HG03460 (cell line): ENCODE results near the gene DOCK10.

Source experiments
- ATAC-seq: cut with Tn5 transposase; IDR thresholded peaks from one replicate; pipeline ENCODE4 v1.9.1; 2021; ENCODE audit not compliant: unreplicated experiment

DOCK10 gene

DNA sequence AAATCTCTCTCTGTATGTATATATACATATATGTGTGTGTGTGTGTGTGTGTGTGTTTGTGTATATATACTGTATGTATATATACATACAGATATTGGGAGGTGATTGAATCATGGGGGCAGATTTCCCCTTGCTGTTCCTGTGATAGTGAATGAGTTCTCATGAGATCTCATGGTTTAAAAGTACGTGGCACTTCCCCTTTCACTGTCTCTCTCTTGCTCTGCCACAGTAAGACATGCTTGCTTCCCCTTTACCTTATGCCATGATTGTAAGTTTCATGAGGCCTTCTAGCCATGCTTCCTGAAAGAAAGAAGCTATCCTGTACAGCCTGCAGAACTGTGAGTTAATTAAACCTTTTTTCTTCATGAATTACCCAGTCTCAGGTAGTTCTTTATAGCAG lies 307.3 kb downstream of the DOCK10 start:
- no peak for ATAC-seq

DNA sequence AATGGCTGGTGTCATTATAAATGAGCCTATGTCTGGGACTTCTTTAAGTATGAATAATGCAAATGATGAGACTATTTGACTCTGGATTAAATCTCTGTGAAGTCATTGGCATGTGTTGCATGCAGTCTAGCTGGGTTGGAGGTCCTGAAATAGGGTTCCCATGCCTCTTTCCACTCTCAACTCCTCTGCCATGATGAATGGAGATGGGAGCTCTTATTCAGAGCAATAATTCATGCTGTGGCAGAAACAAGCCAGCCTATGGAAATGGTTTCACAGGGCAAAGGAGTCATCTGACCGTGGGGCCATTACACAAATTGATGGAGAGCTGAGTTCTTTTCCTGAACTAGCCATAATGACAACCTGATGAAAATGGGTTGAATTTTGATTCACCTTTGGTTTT lies 310.6 kb downstream of the DOCK10 start:
- no peak for ATAC-seq

DNA sequence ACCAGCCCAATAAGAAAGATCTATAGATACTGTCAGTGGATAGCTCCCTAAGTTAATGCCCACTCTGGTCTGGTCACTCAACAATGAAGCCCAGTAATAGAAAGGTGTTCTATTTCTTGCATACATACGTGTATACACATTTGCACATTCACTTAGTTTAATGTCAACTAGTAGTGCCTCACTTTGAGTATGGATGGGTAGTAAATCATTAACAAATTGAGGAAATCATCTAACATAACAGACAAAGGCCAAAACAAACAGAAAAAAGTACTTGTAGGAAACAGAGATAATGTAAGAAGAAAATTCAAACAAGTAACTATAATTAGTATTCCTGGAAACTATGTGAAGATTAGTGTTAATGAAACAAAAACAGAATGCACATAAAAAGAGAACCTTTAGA lies 312.8 kb downstream of the DOCK10 start:
- ATAC-seq: no peak

DNA sequence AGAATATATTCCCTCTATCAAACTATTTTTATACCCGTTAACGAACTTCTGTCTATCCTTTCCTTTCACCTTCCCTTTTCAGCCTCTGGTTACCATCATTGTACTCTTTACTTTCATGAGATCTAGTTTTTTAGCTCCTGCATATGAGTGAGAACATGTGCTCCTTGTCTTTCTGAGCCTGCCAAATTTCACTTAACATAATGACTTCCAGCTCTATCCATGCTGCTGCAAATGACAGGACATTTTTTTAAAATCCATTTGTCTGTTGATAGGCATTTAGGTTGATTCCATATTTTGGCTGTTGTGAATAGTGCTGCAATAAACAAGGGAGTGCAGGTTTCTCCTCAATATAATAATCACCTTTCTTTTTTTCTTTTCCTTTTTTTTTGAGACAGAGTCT lies 317.9 kb downstream of the DOCK10 start:
- ATAC-seq: no peak

DNA sequence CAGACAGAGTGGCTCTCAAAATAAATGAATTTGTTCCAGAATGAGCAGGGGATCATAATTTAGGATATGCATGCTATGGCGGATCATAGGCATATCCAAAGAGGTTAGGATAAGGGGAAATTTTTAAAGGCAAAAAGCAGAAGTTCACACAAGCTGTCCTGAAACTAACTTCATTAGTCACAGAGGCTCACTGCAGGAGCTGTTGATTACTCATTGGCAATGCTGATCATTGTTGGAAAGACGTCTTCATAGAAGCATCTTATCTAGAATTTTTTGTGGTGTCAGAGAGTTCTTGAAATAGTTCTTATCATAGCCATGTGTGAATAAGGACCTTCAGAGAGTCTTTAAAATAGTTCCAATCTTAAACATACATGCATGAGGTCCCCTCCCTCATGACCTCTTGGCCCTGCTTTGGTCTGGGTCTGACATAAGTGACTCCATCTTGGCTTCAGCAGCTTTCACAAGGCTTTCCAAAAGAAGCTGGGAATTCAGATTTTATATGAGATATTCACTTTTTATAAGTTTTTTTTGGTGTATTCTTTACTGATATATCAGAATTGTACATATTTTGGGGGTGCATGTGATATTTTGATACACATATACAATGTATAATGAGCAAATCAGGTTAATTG lies 318.6 kb downstream of the DOCK10 start:
- ATAC-seq: peak; percentile 67

DNA sequence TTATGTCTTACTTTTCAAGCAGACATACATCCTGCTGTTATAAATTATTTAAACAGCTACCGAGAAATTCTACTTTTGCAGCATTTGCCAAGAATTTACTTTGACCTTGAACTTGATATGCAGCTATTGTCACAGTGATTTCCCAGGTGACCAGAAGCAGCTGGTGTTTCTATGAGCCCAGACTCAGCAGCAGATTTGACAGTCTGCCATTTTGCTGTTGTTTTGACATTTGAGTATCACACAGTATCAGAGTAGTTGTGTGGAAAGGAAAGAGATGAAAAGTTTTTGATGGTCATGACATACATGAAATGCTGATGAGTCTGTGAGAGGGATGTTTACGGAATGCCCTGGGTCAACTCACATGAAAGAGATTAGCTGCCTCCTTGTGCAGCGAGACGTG lies 319.5 kb downstream of the DOCK10 start:
- no peak for ATAC-seq

DNA sequence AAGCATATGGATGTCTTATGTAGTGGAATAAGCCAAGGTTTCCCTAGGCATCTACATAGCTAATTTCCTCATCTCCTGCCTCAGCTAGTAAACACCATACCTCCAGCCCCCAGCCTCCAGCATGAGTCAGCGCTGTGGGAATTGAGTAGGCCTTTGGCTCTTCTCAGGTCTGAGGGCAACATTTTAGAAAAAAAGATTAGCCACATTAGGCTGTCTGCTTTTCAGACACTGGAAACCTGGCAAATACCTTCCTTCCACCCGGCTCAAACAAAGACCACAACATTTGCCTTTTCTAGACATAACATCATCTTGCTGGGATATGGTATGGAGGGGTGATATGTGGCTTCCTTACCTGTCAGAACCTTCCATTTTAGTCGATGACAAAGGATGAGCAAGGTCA lies 320.0 kb downstream of the DOCK10 start:
- no peak for ATAC-seq

DNA sequence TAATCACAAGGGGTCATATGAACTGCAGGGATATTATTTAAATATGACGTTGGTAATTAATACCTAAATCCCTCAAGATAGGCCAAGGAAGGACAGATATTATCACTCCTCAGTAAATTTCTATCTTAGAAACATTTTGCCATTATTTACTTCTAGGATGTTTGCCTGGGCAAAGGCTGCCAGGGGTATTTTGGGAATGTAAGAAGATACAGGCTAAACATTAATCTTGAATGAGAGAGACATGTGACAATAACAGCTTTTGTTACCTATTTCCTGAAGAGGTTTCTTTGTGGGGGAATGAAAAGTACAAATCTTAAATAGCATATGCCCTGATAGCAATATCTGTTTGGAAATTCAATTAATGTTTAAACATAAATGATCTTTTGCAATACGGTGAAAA lies 325.3 kb downstream of the DOCK10 start:
- ATAC-seq: no peak

DNA sequence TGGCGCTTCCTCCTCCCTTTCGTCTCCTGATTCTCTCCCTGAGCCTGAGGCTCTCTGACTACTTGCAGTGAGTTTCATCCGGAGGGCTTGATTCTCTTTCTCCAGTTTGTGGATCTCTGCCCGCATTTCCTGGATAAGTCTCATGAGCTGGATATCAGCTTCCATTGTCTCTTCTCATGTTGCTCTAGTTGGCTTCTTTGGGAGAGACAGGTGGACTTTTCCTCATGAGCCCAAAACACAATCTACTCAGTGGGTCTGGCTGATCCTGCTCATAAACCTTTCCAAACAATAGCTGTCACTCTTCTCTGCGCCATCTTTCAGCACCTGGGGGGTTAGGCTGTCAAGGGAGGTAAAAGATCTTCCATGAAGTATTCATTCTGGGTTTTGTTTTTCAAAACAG lies 326.1 kb downstream of the DOCK10 start, which contains the start of gene CCDC195:
TSS of gene CCDC195 (minus strand) at position 165 of the 400 bp plus-strand sequence. CDS start at position 165, 0 bp downstream.
- no peak for ATAC-seq
